RCC 7860 (cell line): ENCODE results near the gene LINS1.
A peak's percentile ranks its signal among the peaks of the same experiment; 100 is the strongest.

Experiments used
- DNase-seq: peaks from one replicate; pipeline ENCODE4 v3.0.0-alpha.2; 2015; ENCODE audit warnings: low spot score
- FAIRE-seq: peaks from 2 replicates; lab custom pipeline; 2012; peaks lifted over from hg19 to GRCh38; lab: Jason Lieb, UNC

Gene LINS1, protein sequence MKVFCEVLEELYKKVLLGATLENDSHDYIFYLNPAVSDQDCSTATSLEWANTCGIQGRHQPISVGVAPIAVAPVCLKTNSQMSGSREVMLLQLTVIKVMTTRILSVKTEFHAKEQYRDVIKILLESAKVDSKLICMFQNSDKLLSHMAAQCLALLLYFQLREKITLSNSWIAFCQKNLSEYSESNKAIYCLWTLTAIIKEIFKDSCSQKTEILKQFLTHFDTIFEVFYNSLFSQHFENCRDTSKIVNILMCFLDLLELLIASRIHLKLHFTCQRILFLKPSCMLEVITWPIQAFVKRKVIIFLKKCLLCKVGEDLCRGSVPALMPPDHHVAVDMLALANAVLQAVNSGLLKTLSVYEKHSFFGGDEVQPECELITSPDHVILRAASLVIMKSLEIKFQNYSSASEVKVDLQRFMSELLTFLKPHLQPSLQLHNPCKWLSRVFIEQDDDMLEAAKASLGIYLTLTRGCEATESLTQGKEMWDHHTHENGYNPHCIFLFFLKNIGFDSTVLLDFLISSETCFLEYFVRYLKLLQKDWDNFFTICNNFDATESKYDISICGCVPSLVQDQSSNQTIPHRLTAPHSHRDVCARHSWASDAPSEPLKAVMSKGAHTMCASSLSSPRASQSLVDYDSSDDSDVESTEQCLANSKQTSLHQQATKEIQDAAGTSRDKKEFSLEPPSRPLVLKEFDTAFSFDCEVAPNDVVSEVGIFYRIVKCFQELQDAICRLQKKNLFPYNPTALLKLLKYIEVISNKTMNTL

GRCh38 chr15:100602064-100602822 is at the start of gene LINS1, which contains the start of gene ASB7:
LINS1 (minus strand) TSS chr15:100602184; CDS start chr15:100580842, 21,342 bp downstream.
ASB7 (plus strand) TSS chr15:100602589; CDS start chr15:100612217, 9,628 bp downstream.
- DNase-seq (peak; percentile 99), FAIRE-seq (peak; percentile 93)

GRCh38 chr15:100651253-100651652 is 49.3 kb upstream of the LINS1 start:
- DNase-seq = no peak
- FAIRE-seq = no peak

DNA sequence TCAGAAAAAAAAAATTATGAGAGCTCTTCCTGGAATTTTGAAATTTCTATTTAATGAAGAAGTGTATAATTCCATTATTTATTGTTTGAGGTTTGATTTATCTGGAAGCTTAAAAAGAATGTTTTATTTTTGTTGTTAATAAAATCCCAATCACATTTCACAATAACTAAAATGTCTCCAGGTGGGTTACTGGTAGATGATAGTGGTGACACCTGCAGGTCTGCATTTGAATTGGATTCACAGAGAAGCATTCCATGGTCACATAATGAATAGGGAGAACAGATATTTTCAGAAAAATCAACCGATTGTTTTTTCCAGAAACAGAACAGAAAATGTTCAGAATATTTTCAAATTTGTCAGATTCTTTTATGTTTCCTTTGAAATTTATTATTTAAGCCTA is 48.7 kb upstream of the LINS1 start:
- no peak for FAIRE-seq
- DNase-seq = no peak

- DNase-seq (no peak), FAIRE-seq (no peak)
Measured at GRCh38 chr15:100648951-100649350, 47.0 kb upstream of the LINS1 start.

DNA sequence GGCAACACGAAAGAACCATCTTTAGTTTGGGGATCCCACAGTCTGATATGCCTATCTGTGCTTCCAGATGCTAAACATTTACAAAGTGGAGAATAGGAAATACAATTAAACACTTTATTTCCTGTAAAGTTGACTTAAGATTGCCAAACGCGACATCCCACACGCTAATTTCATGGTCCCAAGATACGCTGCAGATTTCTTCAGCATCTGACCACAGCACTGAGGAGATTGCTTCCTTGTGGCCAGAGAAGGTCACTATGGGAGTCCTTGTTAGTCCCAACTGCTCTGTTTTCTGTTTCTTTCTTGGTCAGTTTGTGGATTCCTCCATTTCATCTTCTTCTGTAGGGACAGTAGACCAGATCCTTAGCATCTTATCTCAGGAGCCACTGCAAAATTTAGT is 43.7 kb upstream of the LINS1 start:
- no peak for DNase-seq
- FAIRE-seq = no peak

GRCh38 chr15:100642950-100643338 is 41.0 kb upstream of the LINS1 start:
- no peak for FAIRE-seq

GRCh38 chr15:100642213-100642949 is 40.4 kb upstream of the LINS1 start:
- FAIRE-seq (no peak), DNase-seq (no peak)

More at GRCh38 chr15:100642950-100643338, 41.0 kb upstream of the LINS1 start:
- DNase-seq = no peak

- FAIRE-seq = no peak
- no peak for DNase-seq
Measured at GRCh38 chr15:100638177-100638730, 36.3 kb upstream of the LINS1 start.

GRCh38 chr15:100635406-100636071 is 33.6 kb upstream of the LINS1 start:
- DNase-seq (no peak), FAIRE-seq (no peak)

DNA sequence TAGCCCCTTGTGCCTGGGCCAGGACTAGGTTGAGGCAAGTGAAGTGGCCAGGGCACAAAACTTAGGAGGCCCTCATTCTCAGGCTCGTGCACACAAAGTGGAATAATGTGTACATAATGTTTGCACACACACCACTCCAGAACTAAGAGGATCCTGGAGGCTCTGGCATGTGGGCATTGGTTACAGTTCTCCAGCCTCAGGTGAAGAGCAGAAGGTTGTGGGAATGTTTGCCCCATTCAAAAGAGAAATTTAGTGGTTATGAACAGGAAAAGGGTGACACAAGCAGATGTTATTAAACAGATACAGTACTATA is 31.7 kb upstream of the LINS1 start:
- DNase-seq (no peak), FAIRE-seq (no peak)

DNA sequence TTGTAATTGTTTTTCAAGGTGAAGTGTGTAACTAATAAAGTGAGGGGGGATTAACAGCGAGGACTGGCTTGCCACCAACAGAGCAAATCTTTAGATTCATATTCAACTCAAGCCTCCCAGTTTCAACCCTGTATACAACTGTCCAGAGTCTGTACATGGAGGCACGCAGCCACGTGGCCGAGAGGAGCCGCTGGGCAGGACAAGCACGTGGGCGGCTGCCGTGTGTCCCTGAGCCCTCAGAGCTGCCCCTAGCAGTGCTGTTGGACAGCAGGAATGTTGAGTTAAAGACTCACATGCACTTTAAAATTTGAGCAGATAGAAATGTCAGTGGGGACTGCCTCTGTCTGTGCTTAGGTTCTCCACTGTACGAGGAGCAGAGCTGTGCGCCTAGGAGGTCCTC is 29.8 kb upstream of the LINS1 start:
- no peak for DNase-seq
- no peak for FAIRE-seq

GRCh38 chr15:100628746-100629145 is 26.8 kb upstream of the LINS1 start:
- FAIRE-seq (no peak), DNase-seq (no peak)

DNA sequence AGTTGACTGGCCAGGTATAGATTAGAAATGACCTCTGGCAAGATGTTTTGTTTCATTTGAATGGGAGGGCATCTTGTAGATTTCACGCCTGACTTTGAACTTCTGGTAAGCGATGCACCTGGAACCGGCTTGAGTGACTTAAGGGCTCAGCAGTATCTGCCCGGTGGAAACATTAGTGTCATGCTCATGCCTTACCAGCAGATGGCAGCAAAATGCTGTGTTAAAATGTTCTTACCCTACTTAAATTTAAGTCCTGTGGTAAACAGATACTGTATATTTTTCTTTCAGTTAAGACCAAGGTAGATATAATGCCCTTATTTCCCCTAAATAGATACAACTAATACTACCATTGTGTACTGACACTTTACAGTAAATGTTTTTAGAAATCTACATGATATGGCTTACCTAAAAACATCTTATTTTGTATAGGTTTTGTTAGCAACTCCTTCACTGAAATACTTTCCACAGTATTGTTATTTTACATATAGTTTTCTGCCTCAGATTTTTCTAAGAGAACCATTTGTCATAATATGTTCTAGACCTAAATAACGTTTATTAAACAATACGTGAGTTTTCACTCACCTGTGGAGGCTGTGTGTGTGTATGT is 25.9 kb upstream of the LINS1 start:
- peak; percentile 43 for DNase-seq
- peak; percentile 61 for FAIRE-seq

DNA sequence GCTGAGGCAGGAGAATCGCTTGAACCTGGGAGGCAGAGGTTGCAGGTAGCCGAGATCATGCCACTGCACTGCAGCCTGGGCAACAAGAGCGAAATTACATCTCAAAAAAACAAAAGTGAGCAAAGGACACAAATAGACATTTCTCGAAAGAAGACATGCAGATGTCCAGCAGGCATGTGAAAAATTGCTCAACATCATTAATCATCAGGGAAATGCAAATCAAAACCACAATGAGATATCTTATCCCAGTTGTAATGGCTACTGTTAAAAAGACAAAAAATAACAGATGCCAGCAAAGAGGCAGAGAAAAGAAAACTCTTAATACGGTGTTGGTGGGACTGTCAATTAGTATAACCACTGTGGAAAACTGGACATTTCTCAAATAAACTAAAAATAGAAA is 21.3 kb upstream of the LINS1 start:
- DNase-seq (no peak), FAIRE-seq (no peak)

GRCh38 chr15:100616700-100617099 is 14.7 kb upstream of the LINS1 start:
- DNase-seq (no peak), FAIRE-seq (no peak)

- DNase-seq (no peak), FAIRE-seq (no peak)
Measured at GRCh38 chr15:100615801-100616200, 13.8 kb upstream of the LINS1 start.

DNA sequence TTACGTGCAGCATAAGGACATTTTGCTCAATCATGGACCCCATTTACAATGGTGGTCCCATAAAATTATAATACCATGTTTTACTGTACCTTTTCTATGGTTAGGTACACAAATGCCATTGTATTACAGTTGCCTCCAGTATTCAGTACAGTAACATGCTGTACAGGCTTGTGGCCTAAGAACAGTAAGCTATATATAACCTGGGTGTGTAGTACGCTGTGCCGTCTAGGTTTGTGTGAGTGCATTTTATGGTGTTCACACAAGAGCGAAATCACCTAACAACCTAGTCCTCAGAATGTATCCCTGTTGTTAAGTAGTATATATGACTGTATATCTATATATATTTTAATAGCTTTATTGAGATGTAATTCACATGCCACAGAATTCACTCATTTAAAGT is 12.9 kb upstream of the LINS1 start:
- FAIRE-seq = no peak
- DNase-seq = no peak

DNA sequence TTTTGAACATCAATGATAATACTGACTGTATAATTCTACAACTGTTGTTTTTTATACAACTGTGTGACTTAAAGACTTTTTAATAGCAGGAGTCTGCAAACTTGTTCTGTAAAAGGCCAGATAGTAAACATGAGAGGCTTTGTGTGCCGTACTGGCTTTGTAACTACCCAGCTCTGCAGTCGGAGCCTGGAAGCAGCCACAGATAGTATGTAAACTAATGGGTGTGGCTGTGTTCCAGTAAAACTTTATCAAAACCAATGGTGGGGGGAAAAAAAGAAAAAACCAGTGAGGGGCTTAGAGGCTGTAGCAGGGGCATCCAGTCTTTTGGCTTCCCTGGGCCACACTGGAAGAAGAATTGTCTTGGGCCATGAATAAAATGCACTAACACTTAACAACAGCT is 12.4 kb upstream of the LINS1 start:
- FAIRE-seq (no peak), DNase-seq (no peak)

DNA sequence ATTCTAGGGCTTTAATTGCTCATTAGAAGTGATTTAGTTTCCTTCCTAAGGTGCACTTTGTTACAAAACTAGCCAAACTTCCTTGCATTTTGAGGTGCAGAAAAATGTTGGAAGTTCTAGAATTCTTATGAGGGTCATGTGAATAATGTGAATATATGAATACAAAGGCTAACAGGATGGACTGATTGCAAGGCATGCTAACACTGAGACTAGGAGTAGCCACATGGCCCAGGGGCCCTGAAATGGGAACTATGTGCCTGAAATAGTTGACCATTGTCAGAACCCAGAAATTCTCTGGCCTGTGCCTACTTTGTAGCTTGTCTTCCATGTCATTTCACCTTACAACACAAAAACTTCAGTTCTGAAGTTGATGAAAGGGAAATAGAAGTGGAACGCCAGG is 11.2 kb upstream of the LINS1 start:
- DNase-seq (no peak), FAIRE-seq (no peak)

DNA sequence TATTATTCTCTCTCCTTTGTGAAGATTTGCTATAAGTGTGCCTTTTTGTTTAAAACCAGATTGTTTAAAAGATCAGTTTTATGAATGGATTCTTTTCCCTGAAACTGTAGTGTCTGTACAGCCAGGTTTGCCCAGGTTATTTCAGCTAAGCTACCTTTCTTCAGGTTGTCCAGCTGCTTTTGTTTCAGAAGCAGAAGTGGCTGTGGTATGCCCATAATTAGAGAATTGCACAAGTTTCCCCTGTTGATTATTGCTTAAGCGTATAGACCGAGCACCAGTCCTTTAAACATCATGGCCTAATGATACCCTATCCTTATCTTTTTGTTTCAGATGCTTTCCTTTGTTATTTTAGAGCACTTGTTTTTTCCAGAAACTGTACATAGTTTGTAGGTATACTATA is 10.6 kb upstream of the LINS1 start:
- FAIRE-seq (no peak), DNase-seq (no peak)
